CD4-positive, alpha-beta T cell treated with Interleukin-1 beta for 1 hour (primary cell): Measurements from ENCODE around the gene SMIM23.

Experiments used
- DNase-seq, 2 donors: peaks; one replicate each; pipeline ENCODE4 v3.0.0-alpha.2; 2020 to 2022

Gene SMIM23

GRCh38 chr5:171821286-171821685 is 35.7 kb downstream of the SMIM23 start:
- no peak for DNase-seq

GRCh38 chr5:171823269-171823668 is 37.7 kb downstream of the SMIM23 start:
- no peak for DNase-seq

- DNase-seq, result no peak
These were observed 39.4 kb downstream of the SMIM23 start for GRCh38 chr5:171825051-171825450.

- DNase-seq, result no peak
These were observed 40.5 kb downstream of the SMIM23 start for GRCh38 chr5:171826132-171826531.

GRCh38 chr5:171827162-171827561 is 41.5 kb downstream of the SMIM23 start:
- DNase-seq, result no peak

- no peak for DNase-seq
These were observed 45.1 kb downstream of the SMIM23 start for GRCh38 chr5:171830686-171831085.

GRCh38 chr5:171832775-171833174 is 47.2 kb downstream of the SMIM23 start:
- DNase-seq, result no peak

GRCh38 chr5:171834461-171834860 is 48.8 kb downstream of the SMIM23 start:
- no peak for DNase-seq

GRCh38 chr5:171835066-171835465 is 49.4 kb downstream of the SMIM23 start:
- no peak for DNase-seq

GRCh38 chr5:171837522-171837921 is 51.9 kb downstream of the SMIM23 start:
- no peak for DNase-seq

GRCh38 chr5:171838066-171838465 is 52.4 kb downstream of the SMIM23 start:
- DNase-seq, result no peak

GRCh38 chr5:171839112-171839511 is 53.5 kb downstream of the SMIM23 start:
- DNase-seq, result no peak

- no peak for DNase-seq
These were observed 54.4 kb downstream of the SMIM23 start for GRCh38 chr5:171840066-171840465.
